ENCODE results near the gene PRPSAP2.
"Not testable (repeated sequence)": the region's sequence is repeated elsewhere in the genome, so short reads cannot be mapped to it uniquely, and the experiment has no call there.

Gene PRPSAP2

DNA sequence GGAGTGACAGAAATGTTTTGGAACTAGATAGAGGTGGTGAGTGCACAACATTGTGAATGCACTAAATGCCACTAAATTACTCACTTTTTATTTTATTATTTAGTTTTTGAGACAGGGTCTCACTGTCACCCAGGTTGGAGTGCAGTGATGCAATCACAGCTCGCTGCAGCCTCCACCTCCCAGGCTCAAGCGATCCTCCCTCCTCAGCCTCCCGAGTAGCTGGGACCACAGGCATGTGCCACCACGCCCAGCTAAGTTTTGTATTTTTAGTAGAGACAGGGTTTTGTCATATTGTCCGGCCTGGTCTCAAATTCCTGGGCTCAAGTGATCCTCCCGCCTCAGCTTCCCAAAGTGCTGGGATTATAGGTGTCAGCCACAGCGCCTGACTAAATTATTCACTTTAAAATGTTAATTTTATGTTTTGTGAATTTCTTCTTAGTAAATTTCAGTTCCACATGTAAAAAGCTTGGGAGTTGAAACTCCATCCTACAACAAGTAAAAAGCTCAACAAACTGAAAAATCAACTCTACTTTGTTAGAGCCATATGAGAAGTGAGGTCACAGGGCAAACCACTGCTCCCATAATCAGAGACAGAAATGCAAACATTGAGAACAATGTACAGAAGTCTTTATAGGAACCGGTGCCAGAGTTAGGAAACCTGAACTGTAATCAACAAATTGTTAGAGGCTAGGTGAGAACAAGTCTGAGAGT lies 80.2 kb downstream of the PRPSAP2 start:
- in situ Hi-C loops (cut with MboI; ENCODE audit: low sequenced_read_pairs) = no loop called here

DNA sequence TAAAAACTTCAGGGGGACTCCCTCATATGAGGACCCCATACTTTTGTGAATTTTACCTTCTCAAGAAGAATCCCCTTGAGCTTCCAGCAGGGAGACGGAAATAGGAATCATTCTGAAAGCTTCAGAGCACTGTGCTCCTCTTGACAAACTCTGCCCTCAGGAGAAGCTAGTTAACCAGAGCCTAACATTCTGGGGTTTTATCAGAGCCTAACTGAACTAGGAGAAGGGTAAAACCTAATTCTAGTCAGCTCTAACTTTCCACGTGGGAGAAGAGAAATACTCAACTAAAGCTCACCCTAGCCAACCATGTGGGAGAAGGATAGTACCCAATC lies 80.7 kb downstream of the PRPSAP2 start:
- in situ Hi-C loops (cut with MboI; ENCODE audit: low sequenced_read_pairs) = no loop called here

DNA sequence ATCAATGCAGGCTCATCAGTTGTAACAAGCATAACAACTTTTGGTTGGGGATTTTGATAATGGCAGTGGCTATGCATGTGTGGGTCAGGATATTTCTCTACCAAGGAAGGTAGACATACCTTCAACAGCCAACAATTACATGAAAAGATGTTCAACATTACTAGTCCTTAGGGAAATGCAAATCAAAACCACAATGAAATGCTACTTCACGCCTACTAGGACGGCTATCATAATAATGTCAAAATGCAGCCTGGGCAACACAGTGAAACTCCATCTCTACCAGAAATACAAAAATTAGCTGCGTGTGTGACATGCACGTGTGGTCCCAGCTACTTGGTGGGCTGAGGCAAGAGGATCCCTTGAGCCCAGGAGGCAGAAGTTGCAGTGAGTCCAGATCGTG lies 86.7 kb downstream of the PRPSAP2 start:
- in situ Hi-C loops (cut with MboI; ENCODE audit: low sequenced_read_pairs) = no loop called here

DNA sequence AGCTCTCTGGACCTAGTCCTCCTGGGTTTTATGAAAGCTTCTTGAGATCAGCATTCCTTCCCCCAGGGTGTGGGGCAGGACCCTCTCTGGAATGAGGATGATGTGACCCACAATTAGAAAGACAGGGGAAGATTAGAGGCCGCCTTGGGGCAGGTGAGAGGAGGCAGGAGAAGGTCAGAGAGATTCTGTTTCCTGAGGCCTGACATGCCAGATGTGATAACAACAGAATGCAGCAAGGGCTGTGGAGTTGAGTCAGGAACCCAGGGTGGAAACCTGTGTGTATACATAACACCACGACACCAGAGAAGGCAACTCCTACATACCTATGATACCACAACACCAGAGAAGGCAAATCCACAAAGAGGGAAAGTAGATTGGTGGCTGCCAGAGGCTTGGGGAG lies 88.6 kb downstream of the PRPSAP2 start:
- in situ Hi-C loops (cut with MboI; ENCODE audit: low sequenced_read_pairs) = no loop called here

DNA sequence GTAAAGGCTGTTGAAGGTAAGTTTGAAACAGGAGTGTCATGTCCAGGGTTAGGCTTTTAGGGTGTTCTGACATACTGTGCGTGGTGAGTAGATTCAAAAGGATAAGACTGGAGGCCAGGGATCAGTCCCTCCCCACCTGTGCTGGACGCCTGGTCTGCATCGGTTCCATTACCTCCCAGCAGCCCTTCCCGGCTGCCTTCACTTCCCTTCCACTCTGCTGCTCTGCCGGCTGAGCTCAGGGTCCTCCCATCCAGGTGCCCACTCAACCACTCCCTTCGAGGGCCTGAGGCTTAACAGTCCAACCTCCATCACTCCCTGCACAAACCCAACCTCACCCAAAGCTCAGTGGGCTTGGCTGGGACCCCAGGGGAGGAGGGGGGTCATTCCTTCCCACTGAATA lies 89.9 kb downstream of the PRPSAP2 start:
- in situ Hi-C loops (cut with MboI; ENCODE audit: low sequenced_read_pairs) = no loop called here

DNA sequence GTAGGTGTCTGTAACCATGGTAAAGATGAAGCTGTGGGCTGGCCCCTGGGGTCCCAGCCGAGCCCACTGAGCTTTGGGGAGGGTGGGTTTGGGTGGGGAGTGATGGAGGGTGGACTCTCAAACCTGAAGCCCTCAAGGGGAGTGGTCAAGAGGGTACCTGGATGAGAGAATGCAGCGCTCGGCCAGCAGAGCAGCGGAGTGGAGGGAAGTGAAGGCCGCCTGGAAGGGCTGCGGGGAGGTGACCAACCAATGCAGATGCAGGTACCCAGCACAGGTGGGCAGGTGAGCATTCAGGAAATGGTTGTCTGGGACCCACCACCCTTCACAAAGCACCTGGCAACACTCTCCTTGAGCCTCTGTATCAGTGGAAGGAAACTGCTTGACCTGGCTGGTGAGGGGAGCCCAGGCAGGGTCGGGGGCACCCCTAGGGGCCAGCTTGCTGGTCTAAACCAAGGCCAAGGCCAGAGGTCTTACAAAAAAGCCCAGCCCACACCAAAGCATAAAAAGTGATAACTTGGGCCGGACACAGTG lies 90.6 kb downstream of the PRPSAP2 start:
- in situ Hi-C loops (cut with MboI; ENCODE audit: low sequenced_read_pairs) = no loop called here

DNA sequence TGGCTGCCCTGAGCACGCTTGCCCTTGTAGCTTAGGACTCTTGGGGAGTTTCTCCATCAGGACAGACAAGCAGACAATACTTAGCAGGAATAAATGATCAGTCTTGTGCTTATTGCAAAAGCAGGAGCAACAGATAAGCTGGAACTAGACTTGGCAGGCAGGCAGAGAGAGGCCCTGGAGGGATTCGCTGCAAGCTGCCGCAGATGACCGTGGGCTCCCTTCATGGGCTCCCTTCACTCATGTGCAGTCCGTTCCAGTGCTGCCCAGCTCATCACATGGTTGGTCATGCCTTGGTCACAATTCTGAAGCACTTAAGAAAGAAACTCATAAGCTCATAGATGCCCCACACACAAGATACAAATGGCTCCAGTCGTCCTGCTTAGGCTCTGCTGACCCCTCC lies 91.6 kb downstream of the PRPSAP2 start:
- in situ Hi-C loops (cut with MboI; ENCODE audit: low sequenced_read_pairs) = no loop called here

DNA sequence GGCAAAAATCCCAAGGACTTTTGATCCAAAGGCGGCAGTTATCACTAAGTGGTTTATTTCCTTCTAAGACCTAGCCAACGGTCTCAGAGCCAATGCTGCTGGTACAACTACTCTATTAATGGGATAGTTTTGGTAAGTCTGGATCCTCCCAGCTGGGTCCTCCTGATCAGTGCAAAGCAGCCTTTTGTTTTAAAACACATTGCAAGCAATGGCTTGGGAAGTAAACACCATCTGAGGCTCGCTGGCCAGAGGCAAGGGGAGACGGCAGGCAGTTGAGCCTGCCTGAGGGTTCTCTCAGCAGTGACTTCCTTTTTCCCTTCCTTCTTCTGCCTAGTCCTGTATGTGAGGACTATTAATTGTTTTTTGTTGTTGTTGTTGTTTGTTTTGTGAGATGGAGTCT lies 92.4 kb downstream of the PRPSAP2 start:
- in situ Hi-C loops (cut with MboI; ENCODE audit: low sequenced_read_pairs) = no loop called here

DNA sequence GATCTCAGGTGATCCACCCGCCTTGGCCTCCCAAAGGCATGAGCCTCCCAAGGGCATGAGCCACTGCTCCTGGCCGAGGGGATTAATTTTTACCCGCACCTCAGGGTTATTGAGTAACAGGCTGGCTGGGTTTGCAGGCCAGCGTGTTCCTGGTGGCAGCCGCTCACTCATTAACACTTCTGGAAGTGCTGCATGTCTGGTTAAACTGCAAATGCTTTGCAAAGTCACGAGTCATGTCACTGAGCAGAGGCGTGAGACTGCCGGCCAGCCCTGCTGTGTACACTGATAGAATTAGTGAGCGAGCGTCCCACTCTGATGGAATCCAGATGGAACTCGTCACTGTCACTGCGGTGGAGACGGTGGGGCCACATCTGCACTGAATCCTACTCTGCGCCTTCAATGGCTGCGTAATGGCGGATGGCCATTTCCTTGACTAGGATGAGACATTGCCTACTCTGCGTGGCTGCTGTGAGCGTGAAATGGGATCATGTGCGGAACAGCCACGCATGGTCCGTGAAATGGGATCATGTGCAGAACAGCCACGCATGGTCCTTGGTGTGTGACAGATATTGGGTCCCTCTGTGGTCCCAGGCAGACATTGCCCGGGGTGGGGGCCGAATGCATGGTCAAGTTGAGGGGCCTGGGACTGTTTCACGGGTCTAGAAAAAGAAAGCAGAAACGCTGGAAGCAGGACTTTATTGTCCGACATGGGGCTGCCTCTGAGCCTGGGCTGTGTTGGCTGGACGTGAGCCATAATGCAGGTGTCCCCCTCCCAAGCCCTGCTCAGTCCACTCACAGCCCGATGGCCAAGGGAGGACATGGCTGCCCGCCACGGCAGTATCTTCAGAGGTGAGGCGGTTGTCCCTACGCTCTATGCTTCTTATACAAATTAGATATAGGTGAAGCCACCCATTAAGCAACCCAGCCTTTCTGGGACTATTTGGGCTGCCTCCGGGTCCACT lies 93.3 kb downstream of the PRPSAP2 start:
- in situ Hi-C loops (cut with MboI; ENCODE audit: low sequenced_read_pairs) = no loop called here

DNA sequence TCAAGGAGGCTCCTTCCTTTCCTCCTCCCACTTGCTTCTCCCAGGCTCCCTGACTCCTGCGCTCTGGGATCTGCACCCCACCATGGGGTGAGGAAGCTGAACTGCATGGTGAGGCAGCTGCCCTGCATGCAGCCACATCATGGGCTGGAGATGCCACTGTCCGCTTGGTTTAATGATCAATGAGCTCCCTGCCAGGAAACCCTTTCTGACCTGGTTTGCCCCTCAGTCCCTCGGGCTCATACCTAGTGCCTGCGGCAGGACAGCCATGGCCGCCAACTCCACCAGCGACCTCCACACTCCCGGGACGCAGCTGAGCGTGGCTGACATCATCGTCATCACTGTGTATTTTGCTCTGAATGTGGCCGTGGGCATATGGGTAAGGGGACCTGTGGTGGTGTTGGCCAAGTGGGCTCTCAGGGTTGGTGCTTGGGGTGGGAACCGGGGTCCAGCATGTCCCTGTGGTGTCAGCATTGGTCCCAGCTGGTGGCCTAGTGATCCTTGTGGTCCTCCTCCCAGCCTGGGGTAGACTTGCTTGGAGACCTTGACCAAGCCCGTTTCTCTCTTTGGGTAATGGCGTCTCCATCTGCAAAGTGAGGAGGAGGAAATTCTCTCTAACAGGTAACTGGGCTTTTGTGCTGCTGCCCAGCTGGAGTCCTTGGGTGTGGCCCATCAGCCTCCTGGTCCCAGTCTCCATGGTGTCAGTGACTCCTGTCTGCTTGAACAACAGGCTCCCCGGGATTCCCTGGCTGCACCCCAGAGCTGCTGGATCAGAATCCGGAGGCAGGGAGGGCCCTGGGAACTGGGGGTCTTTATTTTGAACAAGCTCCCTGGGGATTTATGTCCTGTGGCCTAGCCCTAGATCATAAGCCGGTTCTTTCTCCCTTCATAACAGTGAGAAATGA lies 94.3 kb downstream of the PRPSAP2 start, which contains the start of gene SLC5A10:
SLC5A10 (plus strand) TSS at position 225 of the 902 bp plus-strand sequence; CDS start at position 266, 41 bp downstream.
- in situ Hi-C loops (cut with MboI; ENCODE audit: low sequenced_read_pairs) = no loop called here

DNA sequence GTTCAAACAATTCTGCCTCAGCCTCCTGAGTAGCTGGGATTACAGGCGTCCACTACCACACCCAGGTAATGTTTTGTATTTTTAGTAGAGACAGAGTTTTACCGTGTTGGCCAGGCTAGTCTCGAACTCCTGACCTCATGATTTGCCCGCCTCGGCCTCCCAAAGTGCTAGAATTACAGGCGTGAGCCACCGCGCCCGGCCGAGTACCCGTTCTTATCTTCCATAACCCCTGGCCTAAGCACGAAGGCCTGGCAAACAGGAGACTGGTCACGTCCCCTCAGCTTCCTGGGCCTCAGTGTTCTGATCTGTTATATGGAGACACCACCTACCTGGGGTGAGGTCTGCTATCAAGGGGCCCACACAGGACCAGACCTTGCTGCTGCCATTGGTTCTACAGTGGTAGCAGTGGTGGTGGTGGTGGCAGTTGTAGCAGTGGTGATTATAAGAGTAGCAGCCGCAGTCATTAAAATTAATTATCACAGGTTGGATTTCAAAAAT lies 95.3 kb downstream of the PRPSAP2 start:
- in situ Hi-C loops (cut with MboI; ENCODE audit: low sequenced_read_pairs) = no loop called here

DNA sequence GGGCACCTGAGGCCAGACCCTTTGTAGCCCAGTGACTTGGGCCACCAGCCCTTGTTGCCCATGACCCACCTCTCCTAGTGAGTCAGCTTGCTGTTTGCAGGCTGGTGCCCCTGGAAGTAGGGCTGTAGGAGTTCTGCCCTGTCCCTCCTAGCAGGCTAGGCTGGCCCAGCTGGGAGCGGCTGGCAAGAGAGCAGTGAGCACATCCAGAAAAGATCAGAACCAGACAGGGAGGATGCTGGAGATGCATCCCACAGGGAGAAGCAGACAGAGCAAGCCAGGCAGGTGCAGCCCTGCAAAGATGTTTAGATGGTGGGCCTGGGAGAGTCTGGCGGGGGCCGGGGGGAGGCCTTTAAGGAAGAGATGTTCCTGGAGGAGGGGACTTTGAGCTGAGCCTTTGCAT lies 96.4 kb downstream of the PRPSAP2 start:
- in situ Hi-C loops (cut with MboI; ENCODE audit: low sequenced_read_pairs) = no loop called here

DNA sequence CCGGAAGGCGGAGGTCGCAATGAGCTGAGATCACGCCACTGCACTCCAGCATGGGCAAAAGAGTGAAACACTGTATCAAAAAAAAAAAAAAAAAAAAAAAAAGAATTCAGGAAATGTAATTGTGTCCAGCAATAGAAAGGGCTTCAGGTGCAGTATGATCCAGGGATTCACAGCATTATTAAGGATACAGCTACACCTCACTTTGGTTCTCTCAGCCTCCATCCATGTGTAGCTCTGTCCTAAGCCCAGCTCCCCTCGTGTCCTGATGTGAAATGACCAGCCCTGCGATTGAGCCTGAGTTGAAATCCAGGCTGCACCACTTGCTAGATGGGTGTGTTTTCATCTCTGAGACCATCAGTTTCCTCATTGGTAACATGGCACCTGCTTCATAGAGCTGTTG lies 97.1 kb downstream of the PRPSAP2 start:
- in situ Hi-C loops (cut with MboI; ENCODE audit: low sequenced_read_pairs) = no loop called here

DNA sequence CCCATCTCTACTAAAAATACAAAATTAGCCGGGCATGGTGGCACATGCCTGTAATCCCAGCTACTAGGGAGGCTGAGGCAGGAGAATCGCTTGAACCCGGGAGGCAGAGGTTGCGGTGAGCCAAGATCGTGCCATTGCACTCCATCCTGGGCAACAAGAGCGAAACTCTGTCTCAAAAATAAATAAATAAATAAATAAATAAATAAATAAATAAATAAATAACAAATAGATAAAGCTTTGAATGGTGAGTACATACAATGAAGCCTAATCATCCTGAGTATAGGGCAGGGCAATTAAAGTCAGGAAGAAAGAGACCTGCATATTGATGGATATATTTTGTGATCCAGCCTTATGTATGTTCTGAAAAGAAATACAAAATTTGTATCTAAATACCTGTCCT lies 98.1 kb downstream of the PRPSAP2 start:
- in situ Hi-C loops (cut with MboI; ENCODE audit: low sequenced_read_pairs) = not testable (repeated sequence)

DNA sequence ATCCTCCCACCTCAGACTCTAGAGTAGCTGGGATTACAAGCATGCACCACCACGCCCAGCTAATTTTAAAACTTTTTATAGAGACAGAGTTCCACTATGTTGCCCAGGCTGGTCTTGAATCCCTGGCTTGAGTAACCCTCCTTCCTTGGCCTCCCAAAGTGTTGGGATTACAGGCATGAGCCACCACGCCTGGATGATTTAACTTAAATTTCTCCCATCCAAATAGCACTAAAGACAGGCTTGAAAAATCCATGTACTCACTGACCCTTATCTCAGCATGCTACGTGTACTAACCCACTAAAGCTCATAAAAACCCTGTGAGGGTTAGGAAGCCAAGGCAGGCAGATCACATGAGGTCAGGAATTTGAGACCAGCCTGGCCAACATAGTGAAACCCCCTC lies 98.7 kb downstream of the PRPSAP2 start:
- in situ Hi-C loops (cut with MboI; ENCODE audit: low sequenced_read_pairs) = no loop called here

DNA sequence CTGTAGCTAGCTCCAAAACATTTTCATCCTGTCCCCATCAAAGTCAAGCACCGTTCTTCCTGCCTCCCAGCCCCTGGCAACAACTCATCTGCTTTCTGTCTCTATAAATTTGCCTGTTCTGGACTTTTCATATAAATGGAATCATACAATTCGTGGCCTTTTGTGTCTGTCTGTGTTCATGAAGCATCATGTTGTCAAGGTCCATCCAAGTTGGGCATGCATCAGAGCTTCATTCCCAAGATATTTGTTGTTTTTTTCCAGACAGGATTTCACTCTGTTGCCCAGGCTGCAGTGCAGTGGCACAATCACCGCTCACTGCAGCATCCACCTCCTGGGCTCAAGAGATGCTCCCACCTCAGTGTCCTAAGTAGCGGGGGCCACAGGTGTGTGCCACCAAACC lies 99.9 kb downstream of the PRPSAP2 start:
- in situ Hi-C loops (cut with MboI; ENCODE audit: low sequenced_read_pairs) = no loop called here

DNA sequence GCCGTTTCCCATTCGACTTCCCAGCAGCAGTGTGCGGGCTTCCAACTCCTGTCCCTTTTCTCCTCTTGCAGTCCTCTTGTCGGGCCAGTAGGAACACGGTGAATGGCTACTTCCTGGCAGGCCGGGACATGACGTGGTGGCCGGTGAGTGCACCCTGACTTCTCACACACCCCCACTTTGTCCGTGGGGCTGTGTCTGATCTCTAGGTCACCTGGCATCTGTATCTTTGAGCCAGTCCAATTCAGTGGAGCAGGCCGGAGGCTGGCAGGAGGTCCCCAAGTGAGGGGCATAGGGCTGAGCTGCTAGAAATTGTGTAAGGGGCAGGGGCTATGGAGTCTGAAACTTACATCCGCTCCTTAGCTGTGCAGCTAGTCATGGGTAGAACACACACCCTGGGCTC lies 100.7 kb downstream of the PRPSAP2 start:
- in situ Hi-C loops (cut with MboI; ENCODE audit: low sequenced_read_pairs) = no loop called here

DNA sequence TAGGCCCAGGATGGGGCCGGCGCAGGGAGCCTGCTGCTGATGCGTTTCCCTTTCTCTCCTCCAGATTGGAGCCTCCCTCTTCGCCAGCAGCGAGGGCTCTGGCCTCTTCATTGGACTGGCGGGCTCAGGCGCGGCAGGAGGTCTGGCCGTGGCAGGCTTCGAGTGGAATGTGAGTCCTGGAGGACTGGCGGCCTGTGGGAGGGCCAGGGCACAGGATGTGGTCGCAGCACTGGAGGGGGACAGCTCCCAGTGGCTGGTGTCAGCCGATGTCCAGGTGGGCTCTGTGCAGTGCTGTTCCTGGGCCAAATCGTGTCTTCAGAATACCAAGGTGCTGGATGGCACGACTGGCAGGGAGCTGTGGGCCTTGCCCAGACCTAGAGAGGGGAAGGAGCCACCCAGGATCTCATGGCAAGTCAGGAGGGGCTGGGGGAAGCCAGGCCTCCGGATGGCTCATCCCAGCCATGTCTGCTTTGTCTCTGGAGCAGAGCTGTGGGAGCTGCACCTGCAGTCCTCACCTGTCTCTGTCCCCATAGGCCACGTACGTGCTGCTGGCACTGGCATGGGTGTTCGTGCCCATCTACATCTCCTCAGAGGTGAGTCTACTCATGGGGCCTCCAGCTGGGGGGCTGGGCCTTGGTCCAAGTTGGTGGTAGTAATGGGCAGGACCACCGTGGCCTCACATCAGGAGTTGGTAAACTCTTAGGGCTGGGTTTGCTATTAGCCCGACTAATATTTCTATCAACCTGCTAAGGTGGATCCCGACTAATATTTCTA lies 101.3 kb downstream of the PRPSAP2 start:
- in situ Hi-C loops (cut with MboI; ENCODE audit: low sequenced_read_pairs) = no loop called here

DNA sequence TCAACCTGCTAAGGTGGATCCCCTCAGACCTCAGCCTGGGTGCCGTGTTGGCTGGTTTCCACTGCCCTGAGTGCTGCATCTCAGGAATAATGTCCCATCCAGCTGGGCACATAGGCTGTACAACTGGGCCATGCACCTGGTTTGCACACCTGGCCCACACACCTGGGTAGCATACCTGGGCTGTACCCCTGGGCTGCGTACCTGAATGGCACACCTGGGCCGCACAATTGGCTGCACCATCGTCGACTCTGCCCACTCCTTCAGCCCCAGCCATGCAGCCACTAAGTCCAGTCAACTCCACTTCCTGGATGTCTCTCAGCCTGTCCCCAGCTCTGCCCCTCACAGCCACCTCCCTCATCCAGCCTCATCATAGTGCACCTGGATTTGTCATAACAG lies 101.9 kb downstream of the PRPSAP2 start:
- in situ Hi-C loops (cut with MboI; ENCODE audit: low sequenced_read_pairs) = no loop called here

DNA sequence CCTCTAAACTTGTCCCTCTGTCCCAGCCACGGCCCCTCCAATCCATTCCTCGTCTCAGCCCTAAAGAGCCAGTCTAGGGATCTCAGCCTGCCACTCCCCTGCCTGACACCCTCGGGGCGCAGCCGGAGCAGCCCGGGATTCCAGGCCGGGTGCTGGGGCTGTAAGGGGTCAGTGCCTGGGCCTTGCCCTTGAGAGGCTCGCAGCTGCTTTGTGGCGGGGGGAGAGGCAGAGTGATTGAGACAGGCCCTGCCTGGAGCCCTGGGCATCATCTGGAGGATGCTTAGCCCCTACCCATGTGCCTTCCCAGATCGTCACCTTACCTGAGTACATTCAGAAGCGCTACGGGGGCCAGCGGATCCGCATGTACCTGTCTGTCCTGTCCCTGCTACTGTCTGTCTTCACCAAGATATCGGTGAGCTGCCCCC lies 102.3 kb downstream of the PRPSAP2 start:
- in situ Hi-C loops (cut with MboI; ENCODE audit: low sequenced_read_pairs) = no loop called here
